AG04450 (cell line): Measurements from ENCODE around the gene DCAF8. TPM values are rescaled to one million over a fixed set of nuclear protein-coding genes. Genes with fewer than 3 reads are reported as not detected.

Source experiments
- CTCF ChIA-PET: fragments of 300-600, 350-600 bp; formaldehyde crosslinking; extraction: SDS; loops from one replicate; lab custom pipeline; 2022; ENCODE audit warnings: antibody characterized with exemption, inconsistent platforms; lab: Charles Lee
- POLR2A ChIA-PET: fragments of 350-600 bp; formaldehyde crosslinking; extraction: SDS; loops from one replicate; lab custom pipeline; 2021; ENCODE audit warnings: antibody characterized with exemption, inconsistent platforms; lab: Yijun Ruan, JAX
- DNase-seq: peaks from one replicate; pipeline ENCODE4 v3.0.0-alpha.2; 2011; ENCODE audit warnings: low read depth, low spot score
- H3K27ac ChIP-seq: one replicate; pipeline ENCODE4 v1.5.1; 2012; ENCODE audit warnings: low read depth, low read length, control low read depth
- H3K27me3 ChIP-seq: one replicate; pipeline ENCODE4 v1.6.0; 2012; ENCODE audit warnings: low read length; ENCODE audit not compliant: control insufficient read depth, insufficient read depth
- H3K4me3 ChIP-seq: 2 replicates; pipeline ENCODE4 v1.5.1; 2011; ENCODE audit warnings: mild to moderate bottlenecking, low read depth, low read length, control low read depth
- H3K9me3 ChIP-seq: 2 replicates; pipeline ENCODE4 v1.5.1; 2012; ENCODE audit warnings: low read length; ENCODE audit not compliant: control insufficient read depth, insufficient read depth
- polyA plus RNA-seq: library from polyadenylated mRNA; depleted of rRNA; stranded (reverse); fragments of >200 nt; gene quantifications from 2 replicates; pipeline ENCODE4 v1.2.3, GENCODE V29; 2011
- TF ChIP-seq, protein P1 (sequence below): IDR thresholded peaks from 2 replicates; pipeline ENCODE4 v1.5.1; 2011; ENCODE audit warnings: low read depth, low read length, control low read depth, inconsistent platforms

Gene DCAF8
- polyA plus RNA-seq, 1 experiment, result 108 TPM

DNA sequence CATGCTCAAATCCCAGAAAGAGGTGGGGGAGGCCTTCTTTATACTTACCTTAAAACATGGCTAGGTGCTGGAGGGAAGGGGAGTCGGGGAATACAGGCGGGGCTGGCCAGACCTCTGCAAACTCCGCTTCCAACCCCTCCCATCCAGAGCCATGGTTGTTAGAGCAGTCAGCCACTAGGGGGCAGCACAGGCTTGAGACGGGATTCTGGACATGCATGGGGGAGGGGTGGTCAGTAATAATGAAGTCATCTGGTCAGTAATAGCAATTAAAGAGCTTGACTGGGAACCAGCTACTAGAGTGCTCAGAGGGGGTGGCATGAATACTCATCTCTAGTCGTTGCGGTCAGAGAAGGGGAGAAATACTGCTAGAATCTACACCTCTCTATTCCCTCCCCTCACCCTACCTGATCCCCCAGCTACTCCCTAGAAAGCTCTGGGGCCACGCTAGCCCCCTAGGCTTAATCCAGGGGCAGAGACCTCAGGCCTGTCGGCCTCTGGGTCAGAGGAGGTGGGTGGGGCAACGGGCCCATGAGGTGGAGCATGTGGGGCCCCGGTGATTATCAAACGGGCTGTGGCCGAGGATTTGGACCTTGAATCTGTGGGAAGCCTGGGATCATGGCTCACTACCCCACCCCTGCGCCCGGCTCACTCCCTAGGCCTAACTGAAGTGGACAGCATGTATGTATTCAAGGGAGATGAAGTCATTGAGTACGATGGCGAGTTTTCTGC is 69.1 kb downstream of the DCAF8 start:
- Histone ChIP-seq H3K9me3 (no peaks in the 10 kb centered on the region), H3K4me3 (no peak overlapping the region), H3K27me3 (peaks cover 8% of the 10 kb centered on the region), H3K27ac (no peak overlapping the region)
- CTCF ChIA-PET, result interaction anchor here (0.6 to 5.4 kb wide), 83 partner anchors 11 to 277 kb away, joined by 3 to 258 read pairs (median 5); partner anchors contain the start of genes DCAF8, IGSF8, PEA15 and PEX19
- peak; percentile 78 for DNase-seq
- TF ChIP-seq, protein P1, sequence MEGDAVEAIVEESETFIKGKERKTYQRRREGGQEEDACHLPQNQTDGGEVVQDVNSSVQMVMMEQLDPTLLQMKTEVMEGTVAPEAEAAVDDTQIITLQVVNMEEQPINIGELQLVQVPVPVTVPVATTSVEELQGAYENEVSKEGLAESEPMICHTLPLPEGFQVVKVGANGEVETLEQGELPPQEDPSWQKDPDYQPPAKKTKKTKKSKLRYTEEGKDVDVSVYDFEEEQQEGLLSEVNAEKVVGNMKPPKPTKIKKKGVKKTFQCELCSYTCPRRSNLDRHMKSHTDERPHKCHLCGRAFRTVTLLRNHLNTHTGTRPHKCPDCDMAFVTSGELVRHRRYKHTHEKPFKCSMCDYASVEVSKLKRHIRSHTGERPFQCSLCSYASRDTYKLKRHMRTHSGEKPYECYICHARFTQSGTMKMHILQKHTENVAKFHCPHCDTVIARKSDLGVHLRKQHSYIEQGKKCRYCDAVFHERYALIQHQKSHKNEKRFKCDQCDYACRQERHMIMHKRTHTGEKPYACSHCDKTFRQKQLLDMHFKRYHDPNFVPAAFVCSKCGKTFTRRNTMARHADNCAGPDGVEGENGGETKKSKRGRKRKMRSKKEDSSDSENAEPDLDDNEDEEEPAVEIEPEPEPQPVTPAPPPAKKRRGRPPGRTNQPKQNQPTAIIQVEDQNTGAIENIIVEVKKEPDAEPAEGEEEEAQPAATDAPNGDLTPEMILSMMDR, result peak; percentile 99
- POLR2A ChIA-PET, result interaction anchor here (0.6 to 1.0 kb wide), 5 partner anchors 26 to 98 kb away, joined by 3 to 9 read pairs (median 3); no protein-coding TSS in a partner anchor

DNA sequence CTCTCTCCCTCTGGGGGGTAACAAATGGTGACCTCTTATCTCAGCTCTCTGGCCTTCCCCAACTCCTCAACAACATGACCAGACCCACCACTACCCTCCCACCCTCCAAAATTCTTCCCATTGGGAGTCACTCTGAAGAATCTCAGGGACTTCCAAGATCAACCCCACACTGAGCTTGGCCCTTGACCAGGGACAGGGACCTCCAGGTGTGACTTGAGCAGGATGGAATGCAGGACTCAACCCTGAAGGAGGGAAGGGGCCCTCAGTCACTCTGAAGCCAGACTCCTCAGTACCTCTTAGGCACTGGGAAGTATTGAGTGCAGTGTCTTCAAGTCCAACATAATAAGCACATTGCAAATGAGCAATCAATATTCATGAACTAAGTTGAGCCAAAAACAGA is 70.1 kb downstream of the DCAF8 start:
- no peak overlapping the region for H3K27ac ChIP-seq
- H3K27me3 ChIP-seq, result peaks cover 10% of the 10 kb centered on the region
- DNase-seq, result no peak
- POLR2A ChIA-PET, result no interaction called here
- H3K4me3 ChIP-seq, result no peak overlapping the region
- H3K9me3 ChIP-seq, result no peaks in the 10 kb centered on the region
- TF ChIP-seq, protein P1, result no peak
- CTCF ChIA-PET, result interaction anchor here (1.3 to 5.4 kb wide), 14 partner anchors 13 to 184 kb away, joined by 3 to 258 read pairs (median 16); partner anchors contain the start of gene PEA15

DNA sequence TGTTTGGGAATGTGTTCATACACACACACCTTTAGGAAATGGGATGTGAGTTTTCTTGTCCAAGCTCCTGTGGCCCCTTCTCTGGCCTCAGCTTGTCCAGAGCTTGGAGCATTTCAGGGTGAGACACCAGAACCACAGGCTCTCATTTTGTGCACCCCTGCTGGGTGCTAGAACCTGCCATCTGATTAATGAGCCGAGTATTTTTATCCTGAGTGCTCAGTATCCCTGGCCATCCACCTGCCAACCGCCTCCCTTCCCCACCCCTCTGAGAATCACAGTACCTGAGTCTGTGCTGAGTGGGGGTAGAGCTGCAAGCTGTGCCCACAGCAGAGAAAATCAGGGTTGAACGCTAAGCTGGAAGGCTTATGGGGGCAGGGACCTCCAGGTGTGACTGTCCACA is 70.6 kb downstream of the DCAF8 start:
- CTCF ChIA-PET, result interaction anchor here (0.7 to 5.4 kb wide), 13 partner anchors 13 to 185 kb away, joined by 3 to 258 read pairs (median 20); partner anchors contain the start of gene PEA15
- H3K27ac ChIP-seq, result no peak overlapping the region
- no peak overlapping the region for H3K4me3 ChIP-seq
- H3K9me3 ChIP-seq, result no peaks in the 10 kb centered on the region
- DNase-seq, result no peak
- peaks cover 13% of the 10 kb centered on the region for H3K27me3 ChIP-seq
- POLR2A ChIA-PET, result no interaction called here
- TF ChIP-seq, protein P1, result no peak

DNA sequence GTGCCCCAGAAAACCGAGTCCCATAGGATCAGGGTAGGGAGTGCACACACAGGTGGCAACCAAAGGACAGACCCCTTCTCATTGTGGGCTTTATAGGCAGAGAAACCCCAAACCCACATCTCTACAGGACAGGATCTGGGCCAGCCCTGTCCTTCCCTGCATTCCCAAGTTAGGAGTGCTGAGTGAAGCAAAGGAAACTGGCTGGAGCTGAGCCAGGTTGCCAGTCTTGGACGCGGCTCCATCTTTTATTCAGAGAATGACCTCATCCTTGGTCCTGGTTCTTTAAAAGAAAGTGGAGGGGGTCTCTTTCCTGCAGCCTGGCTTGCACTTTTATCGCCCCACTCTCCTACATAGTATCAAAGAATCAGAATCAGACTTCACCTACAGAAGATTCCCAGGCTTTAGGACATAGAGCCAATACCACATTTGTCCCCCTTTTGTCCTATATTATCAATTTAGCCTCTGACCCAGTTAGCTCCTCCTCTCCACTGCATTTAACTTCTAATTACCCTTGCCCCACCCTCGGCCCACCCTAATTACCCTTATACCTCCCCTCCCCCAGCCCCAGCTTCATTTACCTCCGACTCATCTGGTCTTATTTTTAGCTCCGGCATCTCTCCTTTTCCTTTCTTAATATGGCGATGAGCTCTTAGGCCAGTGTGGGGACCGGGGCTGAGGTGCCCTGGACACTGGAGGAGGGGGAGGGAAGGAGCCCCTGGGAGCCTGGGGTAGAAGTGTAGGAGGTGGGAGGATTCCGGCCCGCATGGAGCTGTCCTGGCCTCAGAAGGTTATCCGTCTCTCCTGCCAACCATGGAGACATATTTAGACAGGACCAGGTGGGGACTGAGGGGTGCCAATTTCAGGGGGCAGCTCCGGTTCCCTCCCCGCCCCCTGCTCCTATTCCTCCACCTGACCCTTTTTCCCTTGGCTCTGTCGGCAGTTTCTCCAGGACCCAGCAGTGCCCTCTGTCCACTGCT is 72.4 kb downstream of the DCAF8 start, which contains the start of gene CASQ1:
Gene CASQ1 (plus strand): TSS at position 927 of the 977 bp plus-strand sequence. CDS start 177 bp downstream, outside the sequence.
- no peak within 1 kb of the TSS for H3K4me3 ChIP-seq
- H3K9me3 ChIP-seq, result no peaks in the 10 kb centered on the region
- POLR2A ChIA-PET, result interaction anchor here (0.5 to 0.7 kb wide), 2 partner anchors 62 to 71 kb away, joined by 3 read pairs; no protein-coding TSS in a partner anchor
- H3K27ac ChIP-seq, result no peak within 1 kb of the TSS
- CTCF ChIA-PET, result interaction anchor here (0.6 to 5.4 kb wide), 11 partner anchors 12 to 1002 kb away, joined by 3 to 258 read pairs (median 6); no protein-coding TSS in a partner anchor
- DNase-seq, result no peak
- TF ChIP-seq, protein P1, result no peak
- H3K27me3 ChIP-seq, result peaks cover 7% of the 10 kb centered on the region
